ENCODE data around the gene RUVBL2.

The RUVBL2 gene

DNA sequence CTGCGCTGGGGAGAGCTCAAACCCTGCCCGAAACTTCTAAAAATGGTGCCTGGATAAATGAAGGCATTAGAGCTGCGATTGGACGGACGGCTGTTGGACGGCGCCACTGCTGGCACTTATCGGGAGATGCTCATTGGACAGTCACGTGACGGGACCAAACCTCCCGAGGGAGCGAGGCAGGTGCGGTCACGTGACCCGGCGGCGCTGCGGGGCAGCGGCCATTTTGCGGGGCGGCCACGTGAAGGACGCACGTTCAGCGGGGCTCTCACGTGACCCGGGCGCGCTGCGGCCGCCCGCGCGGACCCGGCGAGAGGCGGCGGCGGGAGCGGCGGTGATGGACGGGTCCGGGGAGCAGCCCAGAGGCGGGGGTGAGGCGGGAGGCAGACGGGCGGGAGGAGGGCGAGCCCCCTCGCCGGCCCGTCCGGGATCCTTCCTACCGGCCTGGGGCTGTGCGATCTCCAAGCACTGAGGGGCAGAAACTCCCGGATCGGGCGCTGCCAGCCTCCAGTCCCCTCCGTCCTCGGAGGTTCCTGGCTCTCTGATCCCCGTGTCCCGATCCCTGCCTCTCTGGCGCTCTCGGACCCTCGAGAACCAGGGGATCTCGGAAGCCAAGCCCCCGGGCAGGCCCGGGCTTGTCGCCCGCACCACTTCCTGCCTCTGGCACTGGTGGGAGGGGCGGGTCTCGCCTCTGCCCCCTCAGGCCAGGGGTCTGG lies 38.9 kb upstream of the RUVBL2 start, which contains the start of gene BAX:
BAX (plus strand) TSS at position 281 of the 713 bp plus-strand sequence; CDS start at position 335, 54 bp downstream.
- H3K36me3 ChIP-seq (ENCODE audit: control insufficient read depth, insufficient read depth, low read length) = peaks cover 7% of the 10 kb centered on the region
- H3K27ac ChIP-seq (ENCODE audit: insufficient read depth, low read depth, low read length, poor library complexity, severe bottlenecking) = peak within 1 kb of the TSS; percentile 79
- no peaks in the 10 kb centered on the region for H3K27me3 ChIP-seq (ENCODE audit: control insufficient read depth, insufficient read depth, low read length, poor library complexity, severe bottlenecking)
- no peaks in the 10 kb centered on the region for H3K9me3 ChIP-seq (ENCODE audit: control insufficient read depth, low read length)
- peak within 1 kb of the TSS; percentile 98 for H3K4me3 ChIP-seq (ENCODE audit: insufficient read depth, low read depth, low read length)
- WGBS, 2 experiments = 1% methylated on average over 71 of the region's 71 CpGs
- H3K4me1 ChIP-seq (ENCODE audit: control insufficient read depth, insufficient read depth, low read length) = peaks cover 6% of the 10 kb centered on the region

DNA sequence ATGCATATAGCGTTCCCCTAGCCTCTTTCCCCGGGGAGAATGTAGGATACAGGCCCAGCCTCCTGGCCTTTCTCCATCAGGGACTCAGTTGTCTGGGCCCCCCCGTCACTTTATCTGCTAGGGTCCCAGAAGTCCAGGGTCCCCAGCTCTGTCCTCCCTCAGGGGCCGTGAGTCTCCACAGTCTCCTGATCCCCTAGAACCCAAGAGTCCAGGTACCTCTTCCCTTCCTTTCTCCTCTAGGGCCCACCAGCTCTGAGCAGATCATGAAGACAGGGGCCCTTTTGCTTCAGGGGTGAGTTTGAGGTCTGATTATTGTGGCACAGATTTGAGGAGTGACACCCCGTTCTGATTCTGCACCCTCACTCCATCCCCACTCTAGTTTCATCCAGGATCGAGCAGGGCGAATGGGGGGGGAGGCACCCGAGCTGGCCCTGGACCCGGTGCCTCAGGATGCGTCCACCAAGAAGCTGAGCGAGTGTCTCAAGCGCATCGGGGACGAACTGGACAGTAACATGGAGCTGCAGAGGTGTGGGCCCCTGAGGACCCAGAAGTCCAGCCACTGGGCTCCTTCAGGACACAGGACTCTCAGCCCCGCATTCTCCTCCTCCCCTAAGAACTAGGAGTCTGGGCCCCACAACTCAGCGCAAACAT lies 38.3 kb upstream of the RUVBL2 start:
- H3K4me1 ChIP-seq (ENCODE audit: control insufficient read depth, insufficient read depth, low read length) = peaks cover 6% of the 10 kb centered on the region
- no peaks in the 10 kb centered on the region for H3K9me3 ChIP-seq (ENCODE audit: control insufficient read depth, low read length)
- 62 to 66% methylated on average over 16 of the region's 16 CpGs for WGBS, 2 experiments
- H3K27ac ChIP-seq (ENCODE audit: insufficient read depth, low read depth, low read length, poor library complexity, severe bottlenecking) = peak overlapping the region; percentile 79
- H3K27me3 ChIP-seq (ENCODE audit: control insufficient read depth, insufficient read depth, low read length, poor library complexity, severe bottlenecking) = no peaks in the 10 kb centered on the region
- peaks cover 7% of the 10 kb centered on the region for H3K36me3 ChIP-seq (ENCODE audit: control insufficient read depth, insufficient read depth, low read length)
- peak overlapping the region; percentile 98 for H3K4me3 ChIP-seq (ENCODE audit: insufficient read depth, low read depth, low read length)

DNA sequence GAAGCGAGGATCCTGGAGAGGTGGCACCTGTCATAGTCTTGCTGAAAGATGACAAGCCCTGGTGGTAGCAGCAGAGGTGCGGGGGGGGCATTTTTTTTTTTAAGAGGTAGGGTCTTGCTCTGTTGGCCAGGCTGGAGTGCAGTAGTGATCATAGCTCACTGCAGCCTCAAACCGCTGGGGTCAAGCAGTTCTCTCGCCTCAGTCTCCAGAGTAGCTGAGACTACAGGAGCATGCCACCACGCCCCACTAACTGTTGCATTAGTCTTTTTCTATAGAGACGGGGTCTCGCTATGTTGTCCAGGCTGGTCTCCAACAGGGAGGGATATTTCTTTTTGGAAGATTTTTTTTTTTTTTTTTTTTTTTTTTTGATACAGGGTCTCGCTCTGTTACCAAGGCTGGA lies 35.7 kb upstream of the RUVBL2 start:
- WGBS, 2 experiments = 94 to 97% methylated on average over 8 of the region's 8 CpGs
- H3K27ac ChIP-seq (ENCODE audit: insufficient read depth, low read depth, low read length, poor library complexity, severe bottlenecking) = no peak overlapping the region
- no peaks in the 10 kb centered on the region for H3K9me3 ChIP-seq (ENCODE audit: control insufficient read depth, low read length)
- H3K4me3 ChIP-seq (ENCODE audit: insufficient read depth, low read depth, low read length) = no peak overlapping the region
- H3K27me3 ChIP-seq (ENCODE audit: control insufficient read depth, insufficient read depth, low read length, poor library complexity, severe bottlenecking) = no peaks in the 10 kb centered on the region
- peaks cover 9% of the 10 kb centered on the region for H3K4me1 ChIP-seq (ENCODE audit: control insufficient read depth, insufficient read depth, low read length)
- H3K36me3 ChIP-seq (ENCODE audit: control insufficient read depth, insufficient read depth, low read length) = peaks cover 12% of the 10 kb centered on the region

GRCh38 chr19:48959341-48960239 lies 34.1 kb upstream of the RUVBL2 start:
- Histone ChIP-seq H3K27ac (ENCODE audit: insufficient read depth, low read depth, low read length, poor library complexity, severe bottlenecking) (no peak overlapping the region), H3K4me1 (ENCODE audit: control insufficient read depth, insufficient read depth, low read length) (peaks cover 25% of the 10 kb centered on the region), H3K9me3 (ENCODE audit: control insufficient read depth, low read length) (no peaks in the 10 kb centered on the region), H3K27me3 (ENCODE audit: control insufficient read depth, insufficient read depth, low read length, poor library complexity, severe bottlenecking) (no peaks in the 10 kb centered on the region), H3K4me3 (ENCODE audit: insufficient read depth, low read depth, low read length) (no peak overlapping the region), H3K36me3 (ENCODE audit: control insufficient read depth, insufficient read depth, low read length) (peaks cover 12% of the 10 kb centered on the region)
- 88 to 90% methylated on average over 16 of the region's 16 CpGs for WGBS, 2 experiments

GRCh38 chr19:48961051-48961649 lies 32.5 kb upstream of the RUVBL2 start:
- Histone ChIP-seq H3K9me3 (ENCODE audit: control insufficient read depth, low read length) (no peaks in the 10 kb centered on the region), H3K36me3 (ENCODE audit: control insufficient read depth, insufficient read depth, low read length) (peaks cover 13% of the 10 kb centered on the region), H3K4me3 (ENCODE audit: insufficient read depth, low read depth, low read length) (no peak overlapping the region), H3K27me3 (ENCODE audit: control insufficient read depth, insufficient read depth, low read length, poor library complexity, severe bottlenecking) (no peaks in the 10 kb centered on the region), H3K27ac (ENCODE audit: insufficient read depth, low read depth, low read length, poor library complexity, severe bottlenecking) (no peak overlapping the region), H3K4me1 (ENCODE audit: control insufficient read depth, insufficient read depth, low read length) (peaks cover 20% of the 10 kb centered on the region)
- 92 to 94% methylated on average over 19 of the region's 19 CpGs for WGBS, 2 experiments

GRCh38 chr19:48961673-48962028 lies 32.0 kb upstream of the RUVBL2 start:
- Histone ChIP-seq H3K4me1 (ENCODE audit: control insufficient read depth, insufficient read depth, low read length) (peaks cover 23% of the 10 kb centered on the region), H3K9me3 (ENCODE audit: control insufficient read depth, low read length) (no peaks in the 10 kb centered on the region), H3K36me3 (ENCODE audit: control insufficient read depth, insufficient read depth, low read length) (peaks cover 14% of the 10 kb centered on the region), H3K27ac (ENCODE audit: insufficient read depth, low read depth, low read length, poor library complexity, severe bottlenecking) (no peak overlapping the region), H3K27me3 (ENCODE audit: control insufficient read depth, insufficient read depth, low read length, poor library complexity, severe bottlenecking) (no peaks in the 10 kb centered on the region), H3K4me3 (ENCODE audit: insufficient read depth, low read depth, low read length) (no peak overlapping the region)
- WGBS, 2 experiments = 82 to 84% methylated on average over 12 of the region's 12 CpGs

DNA sequence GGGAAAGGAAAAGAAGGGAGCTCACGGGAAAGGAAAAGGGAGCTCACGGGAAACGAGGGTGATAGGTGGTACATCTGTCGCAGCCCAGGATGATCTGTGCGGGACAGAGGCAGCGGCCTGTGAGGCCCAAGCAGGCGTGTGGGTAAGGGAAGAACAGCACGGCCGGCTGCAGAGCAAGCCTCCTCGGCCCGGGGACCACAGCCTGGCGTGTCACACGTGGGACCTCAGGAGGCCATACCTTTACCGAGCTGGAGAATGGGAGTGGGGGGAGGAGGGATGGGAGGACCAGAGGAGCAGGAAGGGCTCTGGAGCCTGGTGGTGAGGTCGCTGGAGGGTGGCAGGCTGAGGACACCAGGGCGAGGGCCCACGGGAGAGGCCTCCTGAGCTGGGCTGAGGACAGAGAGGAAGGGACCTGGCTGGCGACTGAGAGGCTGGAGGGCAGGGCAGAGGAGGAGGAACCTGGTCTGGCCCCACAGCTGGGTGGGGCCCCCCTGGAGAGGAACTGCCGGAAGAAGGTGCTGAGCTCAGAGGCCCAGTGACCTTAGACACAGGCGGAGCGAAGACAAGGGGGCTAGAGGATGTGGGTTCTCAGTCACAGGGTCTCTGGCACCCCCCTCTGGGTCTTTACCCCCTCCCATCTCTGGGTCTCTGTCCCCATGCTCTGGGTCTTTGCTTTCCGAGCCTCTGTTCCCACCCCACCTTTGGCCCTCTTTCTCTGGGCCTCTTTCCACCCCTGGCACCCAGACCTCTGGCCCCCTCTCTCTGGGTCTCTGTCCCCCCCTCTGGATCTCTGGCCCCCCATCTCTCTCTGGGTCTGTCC lies 31.4 kb upstream of the RUVBL2 start:
- Histone ChIP-seq H3K36me3 (ENCODE audit: control insufficient read depth, insufficient read depth, low read length) (peaks cover 14% of the 10 kb centered on the region), H3K27ac (ENCODE audit: insufficient read depth, low read depth, low read length, poor library complexity, severe bottlenecking) (peak overlapping the region; percentile 26), H3K9me3 (ENCODE audit: control insufficient read depth, low read length) (no peaks in the 10 kb centered on the region), H3K27me3 (ENCODE audit: control insufficient read depth, insufficient read depth, low read length, poor library complexity, severe bottlenecking) (no peaks in the 10 kb centered on the region), H3K4me1 (ENCODE audit: control insufficient read depth, insufficient read depth, low read length) (peaks cover 23% of the 10 kb centered on the region), H3K4me3 (ENCODE audit: insufficient read depth, low read depth, low read length) (no peak overlapping the region)
- 69 to 72% methylated on average over 22 of the region's 22 CpGs for WGBS, 2 experiments

DNA sequence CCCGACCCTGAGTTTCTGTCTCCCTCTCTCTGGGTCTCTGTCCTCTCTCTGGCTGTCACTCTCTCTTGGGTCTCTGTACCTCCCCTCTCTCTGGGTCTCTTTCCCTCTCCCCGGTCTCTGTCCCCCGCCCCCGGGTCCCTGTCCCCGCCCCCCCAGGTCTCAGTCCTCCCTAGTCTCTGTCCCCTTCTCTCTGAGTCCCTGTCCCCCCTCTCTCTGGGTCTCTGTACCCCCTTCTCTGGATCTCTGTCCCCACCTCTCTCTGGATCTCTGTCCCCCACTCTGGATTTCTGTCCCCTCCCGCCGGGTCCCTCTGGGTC lies 30.9 kb upstream of the RUVBL2 start:
- Histone ChIP-seq H3K4me3 (ENCODE audit: insufficient read depth, low read depth, low read length) (no peak overlapping the region), H3K4me1 (ENCODE audit: control insufficient read depth, insufficient read depth, low read length) (peaks cover 23% of the 10 kb centered on the region), H3K27ac (ENCODE audit: insufficient read depth, low read depth, low read length, poor library complexity, severe bottlenecking) (no peak overlapping the region), H3K36me3 (ENCODE audit: control insufficient read depth, insufficient read depth, low read length) (peaks cover 14% of the 10 kb centered on the region), H3K27me3 (ENCODE audit: control insufficient read depth, insufficient read depth, low read length, poor library complexity, severe bottlenecking) (no peaks in the 10 kb centered on the region), H3K9me3 (ENCODE audit: control insufficient read depth, low read length) (no peaks in the 10 kb centered on the region)
- 58 to 65% methylated on average over 4 to 5 of the region's 7 CpGs for WGBS, 2 experiments

DNA sequence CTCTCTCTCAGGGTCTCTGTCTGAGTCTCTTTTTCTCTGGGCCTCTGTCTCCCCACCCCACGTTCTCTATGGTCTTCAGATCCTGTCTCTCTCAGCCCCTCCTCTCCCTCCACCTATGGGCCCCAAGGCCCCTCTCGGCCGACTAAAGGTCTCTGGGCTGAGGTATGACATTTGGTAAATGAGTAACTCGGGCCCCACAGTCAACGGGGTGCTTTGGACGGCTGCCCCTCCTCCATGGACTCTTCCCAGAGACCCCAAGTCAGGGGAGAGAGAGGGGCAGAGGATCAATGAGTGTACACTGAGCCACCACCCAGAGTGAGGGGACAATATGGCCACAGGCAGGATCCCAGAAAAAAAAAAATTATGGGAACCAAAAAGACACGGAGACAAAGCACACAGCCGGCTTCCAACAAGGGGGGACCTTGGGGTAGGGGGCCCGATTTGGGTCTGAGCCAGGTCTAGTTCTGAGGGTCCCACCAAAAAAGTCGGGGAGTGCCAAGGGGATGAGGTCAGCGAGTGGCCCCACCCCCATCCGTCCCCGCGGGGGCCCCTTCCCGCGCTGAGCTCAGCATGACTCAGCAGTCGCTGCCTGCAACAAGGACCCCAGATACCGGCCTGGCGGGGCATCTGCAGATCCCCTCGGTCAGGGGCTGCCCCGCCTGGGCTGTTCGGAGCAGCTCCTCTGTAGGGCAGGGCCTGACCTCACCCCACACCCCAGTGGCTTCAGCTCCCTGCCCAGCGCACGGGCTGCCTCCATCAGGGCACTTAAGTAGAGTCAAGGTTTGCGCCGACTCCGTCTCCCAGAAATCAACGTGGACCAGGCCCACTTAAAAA lies 30.1 kb upstream of the RUVBL2 start:
- Histone ChIP-seq H3K4me3 (ENCODE audit: insufficient read depth, low read depth, low read length) (peak overlapping the region; percentile 13), H3K9me3 (ENCODE audit: control insufficient read depth, low read length) (no peaks in the 10 kb centered on the region), H3K36me3 (ENCODE audit: control insufficient read depth, insufficient read depth, low read length) (peaks cover 14% of the 10 kb centered on the region), H3K27me3 (ENCODE audit: control insufficient read depth, insufficient read depth, low read length, poor library complexity, severe bottlenecking) (no peaks in the 10 kb centered on the region), H3K4me1 (ENCODE audit: control insufficient read depth, insufficient read depth, low read length) (peaks cover 23% of the 10 kb centered on the region), H3K27ac (ENCODE audit: insufficient read depth, low read depth, low read length, poor library complexity, severe bottlenecking) (peak overlapping the region; percentile 53)
- 11% methylated on average over 27 to 28 of the region's 28 CpGs for WGBS, 2 experiments

All from ectodermal cell (in vitro differentiated cells).